Measurements from ENCODE around the gene NTSR1. TPM values are rescaled to one million over a fixed set of nuclear protein-coding genes. Genes with fewer than 3 reads are reported as not detected.

The NTSR1 gene
- total and polyA plus RNA-seq, 2 of the 13 experiments (the other 11 are each of a cell fraction or from before 2014, with no cell fraction given): 0.09 to 0.12 TPM

DNA sequence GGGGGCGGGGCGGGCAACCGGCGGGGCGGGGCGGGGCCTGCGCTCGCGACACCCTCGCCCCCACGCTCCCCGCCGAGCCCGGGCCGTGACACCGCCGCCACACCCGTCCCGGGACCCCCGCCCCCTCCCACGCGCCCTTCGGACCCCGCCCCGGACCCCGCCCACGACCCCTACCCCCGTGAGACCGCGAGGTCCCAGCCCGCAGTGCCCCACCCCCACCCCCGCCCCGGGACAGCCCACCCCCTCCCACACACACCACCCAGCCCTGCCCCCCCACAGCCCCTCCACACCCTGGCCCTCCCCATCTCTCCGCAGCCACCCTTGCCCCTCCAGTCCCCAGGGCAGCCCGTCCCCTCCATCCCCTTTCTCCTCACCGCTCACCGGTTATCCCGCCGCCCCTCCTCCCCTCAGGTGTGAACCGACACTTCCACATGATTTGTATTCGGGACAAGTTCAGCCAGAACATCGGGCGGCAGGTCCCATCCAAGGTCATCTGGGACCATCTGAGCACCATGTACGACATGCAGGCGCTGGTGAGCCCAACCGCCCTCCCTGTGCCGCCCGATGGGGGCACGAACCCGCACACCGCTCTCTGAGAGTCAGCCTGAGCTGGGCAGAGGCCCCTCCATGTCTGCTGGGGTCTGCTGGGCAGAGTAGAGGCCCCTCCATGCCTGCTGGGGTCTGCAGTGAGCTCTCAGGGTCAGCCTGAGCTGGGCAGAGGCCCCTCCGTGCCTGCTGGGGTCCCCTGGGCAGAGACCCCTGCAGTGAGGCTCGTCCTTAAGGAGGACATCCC is 88.3 kb downstream of the NTSR1 start (continued):
- TF ChIP-seq, protein P1, sequence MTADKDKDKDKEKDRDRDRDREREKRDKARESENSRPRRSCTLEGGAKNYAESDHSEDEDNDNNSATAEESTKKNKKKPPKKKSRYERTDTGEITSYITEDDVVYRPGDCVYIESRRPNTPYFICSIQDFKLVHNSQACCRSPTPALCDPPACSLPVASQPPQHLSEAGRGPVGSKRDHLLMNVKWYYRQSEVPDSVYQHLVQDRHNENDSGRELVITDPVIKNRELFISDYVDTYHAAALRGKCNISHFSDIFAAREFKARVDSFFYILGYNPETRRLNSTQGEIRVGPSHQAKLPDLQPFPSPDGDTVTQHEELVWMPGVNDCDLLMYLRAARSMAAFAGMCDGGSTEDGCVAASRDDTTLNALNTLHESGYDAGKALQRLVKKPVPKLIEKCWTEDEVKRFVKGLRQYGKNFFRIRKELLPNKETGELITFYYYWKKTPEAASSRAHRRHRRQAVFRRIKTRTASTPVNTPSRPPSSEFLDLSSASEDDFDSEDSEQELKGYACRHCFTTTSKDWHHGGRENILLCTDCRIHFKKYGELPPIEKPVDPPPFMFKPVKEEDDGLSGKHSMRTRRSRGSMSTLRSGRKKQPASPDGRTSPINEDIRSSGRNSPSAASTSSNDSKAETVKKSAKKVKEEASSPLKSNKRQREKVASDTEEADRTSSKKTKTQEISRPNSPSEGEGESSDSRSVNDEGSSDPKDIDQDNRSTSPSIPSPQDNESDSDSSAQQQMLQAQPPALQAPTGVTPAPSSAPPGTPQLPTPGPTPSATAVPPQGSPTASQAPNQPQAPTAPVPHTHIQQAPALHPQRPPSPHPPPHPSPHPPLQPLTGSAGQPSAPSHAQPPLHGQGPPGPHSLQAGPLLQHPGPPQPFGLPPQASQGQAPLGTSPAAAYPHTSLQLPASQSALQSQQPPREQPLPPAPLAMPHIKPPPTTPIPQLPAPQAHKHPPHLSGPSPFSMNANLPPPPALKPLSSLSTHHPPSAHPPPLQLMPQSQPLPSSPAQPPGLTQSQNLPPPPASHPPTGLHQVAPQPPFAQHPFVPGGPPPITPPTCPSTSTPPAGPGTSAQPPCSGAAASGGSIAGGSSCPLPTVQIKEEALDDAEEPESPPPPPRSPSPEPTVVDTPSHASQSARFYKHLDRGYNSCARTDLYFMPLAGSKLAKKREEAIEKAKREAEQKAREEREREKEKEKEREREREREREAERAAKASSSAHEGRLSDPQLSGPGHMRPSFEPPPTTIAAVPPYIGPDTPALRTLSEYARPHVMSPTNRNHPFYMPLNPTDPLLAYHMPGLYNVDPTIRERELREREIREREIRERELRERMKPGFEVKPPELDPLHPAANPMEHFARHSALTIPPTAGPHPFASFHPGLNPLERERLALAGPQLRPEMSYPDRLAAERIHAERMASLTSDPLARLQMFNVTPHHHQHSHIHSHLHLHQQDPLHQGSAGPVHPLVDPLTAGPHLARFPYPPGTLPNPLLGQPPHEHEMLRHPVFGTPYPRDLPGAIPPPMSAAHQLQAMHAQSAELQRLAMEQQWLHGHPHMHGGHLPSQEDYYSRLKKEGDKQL (CRISPR knock-in tag; IDR thresholded peaks at IDR 0.05; ENCODE audit: low read depth): 0 out of 2 replicates have a peak, but pooled peaks have one; percentile 13
- TF ChIP-seq MBD4 (IDR thresholded peaks at IDR 0.05; ENCODE audit: borderline replicate concordance, low read length) (no peak), TBL1XR1 (IDR thresholded peaks at IDR 0.05; ENCODE audit: borderline replicate concordance, low read length, partially characterized antibody) (no peak), NFATC3 (CRISPR knock-in tag; IDR thresholded peaks at IDR 0.05) (no peak), FOXK2 (IDR thresholded peaks at IDR 0.05) (no peak), MEF2D (CRISPR knock-in tag; IDR thresholded peaks at IDR 0.05) (0 out of 2 replicates have a peak, but pooled peaks have one; percentile 30), ZNF232 (CRISPR knock-in tag; IDR thresholded peaks at IDR 0.05; ENCODE audit: borderline replicate concordance) (no peak), ZFP1 (CRISPR knock-in tag; IDR thresholded peaks at IDR 0.05) (no peak), SUZ12 (IDR thresholded peaks at IDR 0.05; ENCODE audit: low read depth, low read length) (no peak), SKI (IDR thresholded peaks at IDR 0.05; ENCODE audit: partially characterized antibody) (no peak), ZNF724P (CRISPR knock-in tag; IDR thresholded peaks at IDR 0.05; ENCODE audit: borderline replicate concordance) (0 out of 2 replicates have a peak, but pooled peaks have one; percentile 3), FOXA1 (IDR thresholded peaks at IDR 0.05) (no peak), FOXA1 (CRISPR knock-in tag; IDR thresholded peaks at IDR 0.05) (no peak)
- TF ChIP-seq, protein P2, sequence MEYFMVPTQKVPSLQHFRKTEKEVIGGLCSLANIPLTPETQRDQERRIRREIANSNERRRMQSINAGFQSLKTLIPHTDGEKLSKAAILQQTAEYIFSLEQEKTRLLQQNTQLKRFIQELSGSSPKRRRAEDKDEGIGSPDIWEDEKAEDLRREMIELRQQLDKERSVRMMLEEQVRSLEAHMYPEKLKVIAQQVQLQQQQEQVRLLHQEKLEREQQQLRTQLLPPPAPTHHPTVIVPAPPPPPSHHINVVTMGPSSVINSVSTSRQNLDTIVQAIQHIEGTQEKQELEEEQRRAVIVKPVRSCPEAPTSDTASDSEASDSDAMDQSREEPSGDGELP (IDR thresholded peaks at IDR 0.05; ENCODE audit: borderline replicate concordance, low read depth): no peak
- TF ChIP-seq, protein P3, sequence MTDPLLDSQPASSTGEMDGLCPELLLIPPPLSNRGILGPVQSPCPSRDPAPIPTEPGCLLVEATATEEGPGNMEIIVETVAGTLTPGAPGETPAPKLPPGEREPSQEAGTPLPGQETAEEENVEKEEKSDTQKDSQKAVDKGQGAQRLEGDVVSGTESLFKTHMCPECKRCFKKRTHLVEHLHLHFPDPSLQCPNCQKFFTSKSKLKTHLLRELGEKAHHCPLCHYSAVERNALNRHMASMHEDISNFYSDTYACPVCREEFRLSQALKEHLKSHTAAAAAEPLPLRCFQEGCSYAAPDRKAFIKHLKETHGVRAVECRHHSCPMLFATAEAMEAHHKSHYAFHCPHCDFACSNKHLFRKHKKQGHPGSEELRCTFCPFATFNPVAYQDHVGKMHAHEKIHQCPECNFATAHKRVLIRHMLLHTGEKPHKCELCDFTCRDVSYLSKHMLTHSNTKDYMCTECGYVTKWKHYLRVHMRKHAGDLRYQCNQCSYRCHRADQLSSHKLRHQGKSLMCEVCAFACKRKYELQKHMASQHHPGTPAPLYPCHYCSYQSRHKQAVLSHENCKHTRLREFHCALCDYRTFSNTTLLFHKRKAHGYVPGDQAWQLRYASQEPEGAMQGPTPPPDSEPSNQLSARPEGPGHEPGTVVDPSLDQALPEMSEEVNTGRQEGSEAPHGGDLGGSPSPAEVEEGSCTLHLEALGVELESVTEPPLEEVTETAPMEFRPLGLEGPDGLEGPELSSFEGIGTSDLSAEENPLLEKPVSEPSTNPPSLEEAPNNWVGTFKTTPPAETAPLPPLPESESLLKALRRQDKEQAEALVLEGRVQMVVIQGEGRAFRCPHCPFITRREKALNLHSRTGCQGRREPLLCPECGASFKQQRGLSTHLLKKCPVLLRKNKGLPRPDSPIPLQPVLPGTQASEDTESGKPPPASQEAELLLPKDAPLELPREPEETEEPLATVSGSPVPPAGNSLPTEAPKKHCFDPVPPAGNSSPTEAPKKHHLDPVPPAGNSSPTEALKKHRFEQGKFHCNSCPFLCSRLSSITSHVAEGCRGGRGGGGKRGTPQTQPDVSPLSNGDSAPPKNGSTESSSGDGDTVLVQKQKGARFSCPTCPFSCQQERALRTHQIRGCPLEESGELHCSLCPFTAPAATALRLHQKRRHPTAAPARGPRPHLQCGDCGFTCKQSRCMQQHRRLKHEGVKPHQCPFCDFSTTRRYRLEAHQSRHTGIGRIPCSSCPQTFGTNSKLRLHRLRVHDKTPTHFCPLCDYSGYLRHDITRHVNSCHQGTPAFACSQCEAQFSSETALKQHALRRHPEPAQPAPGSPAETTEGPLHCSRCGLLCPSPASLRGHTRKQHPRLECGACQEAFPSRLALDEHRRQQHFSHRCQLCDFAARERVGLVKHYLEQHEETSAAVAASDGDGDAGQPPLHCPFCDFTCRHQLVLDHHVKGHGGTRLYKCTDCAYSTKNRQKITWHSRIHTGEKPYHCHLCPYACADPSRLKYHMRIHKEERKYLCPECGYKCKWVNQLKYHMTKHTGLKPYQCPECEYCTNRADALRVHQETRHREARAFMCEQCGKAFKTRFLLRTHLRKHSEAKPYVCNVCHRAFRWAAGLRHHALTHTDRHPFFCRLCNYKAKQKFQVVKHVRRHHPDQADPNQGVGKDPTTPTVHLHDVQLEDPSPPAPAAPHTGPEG (CRISPR knock-in tag; IDR thresholded peaks at IDR 0.05): no peak
- TF ChIP-seq, protein P4, sequence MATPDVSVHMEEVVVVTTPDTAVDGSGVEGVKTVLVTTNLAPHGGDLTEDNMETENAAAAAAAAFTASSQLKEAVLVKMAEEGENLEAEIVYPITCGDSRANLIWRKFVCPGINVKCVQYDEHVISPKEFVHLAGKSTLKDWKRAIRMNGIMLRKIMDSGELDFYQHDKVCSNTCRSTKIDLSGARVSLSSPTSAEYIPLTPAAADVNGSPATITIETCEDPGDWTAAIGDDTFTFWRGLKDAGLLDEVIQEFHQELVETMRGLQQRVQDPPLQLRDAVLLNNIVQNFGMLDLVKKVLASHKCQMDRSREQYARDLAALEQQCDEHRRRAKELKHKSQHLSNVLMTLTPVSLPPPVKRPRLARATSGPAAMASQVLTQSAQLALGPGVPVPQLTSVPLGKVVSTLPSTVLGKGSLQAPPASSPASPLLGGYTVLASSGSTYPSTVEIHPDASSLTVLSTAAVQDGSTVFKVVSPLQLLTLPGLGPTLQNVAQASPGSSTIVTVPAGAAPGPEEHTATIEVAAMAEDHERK (CRISPR knock-in tag; IDR thresholded peaks at IDR 0.05; ENCODE audit: low read depth): no peak
